Erythroblast (primary cell): ENCODE measurements around the gene GPC3.
"Not testable (repeated sequence)": the region's sequence is repeated elsewhere in the genome, so short reads cannot be mapped to it uniquely, and the experiment has no call there.

Experiments
- DNase-seq, 2 experiments: peaks; one replicate each; lab custom pipeline; 2025; lab: John Stamatoyannopoulos, UW
- GATA1 ChIP-seq: IDR thresholded peaks from 2 replicates; pipeline ENCODE4 v1.6.1; 2011; ENCODE audit warnings: low read depth, mild to moderate bottlenecking, control low read depth, low read length, moderate library complexity
- POLR2A ChIP-seq: IDR thresholded peaks from 2 replicates; pipeline ENCODE4 v1.6.1; 2011; ENCODE audit warnings: mild to moderate bottlenecking, low read length

The GPC3 gene

DNA sequence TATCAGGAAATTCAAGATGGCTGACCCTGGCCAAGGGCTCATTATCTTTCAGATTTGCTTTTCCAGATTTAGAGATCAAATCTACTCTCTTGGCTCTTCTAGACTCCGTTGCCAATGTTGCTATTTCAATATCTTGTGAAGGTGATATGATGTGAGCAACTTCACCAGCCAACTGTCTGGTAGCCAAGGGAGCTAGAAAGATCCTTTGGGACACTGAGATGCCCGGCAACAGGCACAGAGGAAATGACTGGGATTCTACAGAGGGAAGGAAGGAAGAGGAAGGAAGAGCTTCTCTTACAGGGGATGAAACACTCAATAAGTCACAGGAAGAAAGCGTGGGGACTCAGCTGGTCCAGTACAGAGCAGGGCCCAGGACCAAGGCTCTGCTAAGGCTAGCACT lies 448.3 kb downstream of the GPC3 start:
- no peak for TF ChIP-seq GATA1
- TF ChIP-seq POLR2A: no peak
- no peak for DNase-seq

DNA sequence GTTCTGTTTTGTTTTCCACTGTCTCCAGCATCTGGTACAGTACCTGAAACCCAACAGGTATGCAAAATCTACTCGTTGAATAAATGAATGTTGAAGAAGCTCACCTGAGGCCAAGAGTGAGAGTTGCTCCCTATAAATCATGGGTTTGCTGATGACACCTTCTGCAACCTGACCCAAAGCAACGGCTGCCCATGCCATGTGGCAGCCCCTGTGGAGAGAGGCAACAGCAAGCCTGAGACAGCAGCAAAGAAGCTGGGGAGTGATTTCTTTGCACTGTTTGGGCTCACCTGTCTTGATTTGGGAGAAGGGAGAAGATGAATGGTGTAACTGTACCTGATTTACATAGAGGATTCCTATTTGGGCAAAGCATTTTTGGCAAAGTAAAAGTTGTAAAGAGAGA lies 450.3 kb downstream of the GPC3 start:
- no peak for TF ChIP-seq POLR2A
- no peak for TF ChIP-seq GATA1
- no peak for DNase-seq

DNA sequence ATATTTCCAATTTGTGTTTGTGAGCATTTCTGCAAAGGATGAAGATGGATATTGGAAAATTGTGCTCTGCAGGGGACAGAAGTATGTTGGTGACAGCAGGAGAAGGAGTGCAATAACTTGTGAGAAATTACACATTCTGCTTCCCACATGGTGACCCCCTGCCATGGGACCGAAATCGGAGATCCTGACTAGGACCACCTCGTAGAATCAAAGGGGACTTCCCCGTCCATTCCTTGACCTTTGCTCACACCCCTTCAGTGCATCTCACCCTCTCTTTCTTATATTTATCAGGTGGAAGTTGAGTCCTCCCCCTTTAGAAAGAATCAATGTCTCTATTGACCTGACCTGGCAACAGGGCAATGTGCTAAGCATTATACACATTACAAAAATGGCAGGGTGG lies 451.2 kb downstream of the GPC3 start:
- TF ChIP-seq POLR2A: no peak
- no peak for DNase-seq

DNA sequence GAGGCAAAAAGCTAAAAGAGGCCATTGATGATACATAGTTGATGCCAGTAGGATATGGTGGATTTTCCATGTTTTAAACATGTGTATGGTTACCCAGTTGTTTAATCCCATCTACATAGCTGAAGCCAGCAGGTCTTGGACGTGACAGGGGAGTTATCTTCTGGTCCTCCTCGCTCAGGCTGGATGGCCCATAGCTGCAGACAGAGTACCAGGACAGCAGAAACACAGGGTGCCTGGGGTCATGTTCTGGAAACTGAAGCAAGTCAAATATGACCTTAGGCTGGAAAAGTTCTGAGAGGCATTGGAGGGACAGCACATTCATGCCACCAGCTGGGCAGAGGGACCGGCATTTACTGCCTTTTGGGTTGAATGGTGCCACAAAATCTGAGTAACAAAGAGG lies 452.1 kb downstream of the GPC3 start:
- DNase-seq: no peak
- no peak for TF ChIP-seq POLR2A
- TF ChIP-seq GATA1: no peak

DNA sequence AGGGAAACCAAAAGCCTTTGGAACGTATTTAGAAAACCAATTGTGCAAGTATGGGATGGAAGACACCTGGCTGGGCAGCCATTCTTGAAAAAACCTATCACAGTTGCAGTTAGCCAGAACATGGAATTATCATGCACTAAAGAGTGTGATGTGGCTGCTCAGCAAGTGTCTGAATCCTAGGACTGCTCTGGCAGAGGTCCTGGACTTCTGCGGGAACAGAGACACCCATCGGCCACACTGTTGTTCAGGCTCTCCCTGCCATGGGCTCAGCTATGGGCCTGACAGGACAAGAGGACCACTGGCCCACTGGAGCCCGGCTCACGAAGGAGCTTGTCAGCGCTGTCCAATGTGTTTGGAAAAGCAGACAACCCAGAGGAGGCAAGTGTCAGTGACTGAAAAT lies 454.4 kb downstream of the GPC3 start:
- no peak for DNase-seq
- TF ChIP-seq POLR2A: no peak
- no peak for TF ChIP-seq GATA1

DNA sequence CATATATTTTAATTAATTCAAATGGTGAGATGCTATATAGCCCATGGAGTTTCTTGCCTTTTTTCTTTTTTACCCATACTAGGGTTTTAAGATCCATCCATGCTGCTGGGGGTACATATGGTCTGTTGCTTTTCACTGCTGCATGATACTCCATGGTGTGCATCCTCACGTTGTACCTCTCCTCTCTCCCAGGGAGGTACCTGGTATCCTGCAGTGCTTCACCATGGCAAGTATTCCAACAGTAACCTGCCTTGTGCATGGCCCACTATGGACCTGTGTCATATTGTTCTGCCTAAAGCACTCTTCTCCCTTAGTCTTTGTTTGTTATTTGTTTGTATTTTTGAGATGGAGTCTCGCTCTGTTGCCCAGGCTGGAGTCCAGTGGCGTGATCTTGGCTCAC lies 455.8 kb downstream of the GPC3 start:
- DNase-seq: no peak
- TF ChIP-seq GATA1: no peak
- no peak for TF ChIP-seq POLR2A

DNA sequence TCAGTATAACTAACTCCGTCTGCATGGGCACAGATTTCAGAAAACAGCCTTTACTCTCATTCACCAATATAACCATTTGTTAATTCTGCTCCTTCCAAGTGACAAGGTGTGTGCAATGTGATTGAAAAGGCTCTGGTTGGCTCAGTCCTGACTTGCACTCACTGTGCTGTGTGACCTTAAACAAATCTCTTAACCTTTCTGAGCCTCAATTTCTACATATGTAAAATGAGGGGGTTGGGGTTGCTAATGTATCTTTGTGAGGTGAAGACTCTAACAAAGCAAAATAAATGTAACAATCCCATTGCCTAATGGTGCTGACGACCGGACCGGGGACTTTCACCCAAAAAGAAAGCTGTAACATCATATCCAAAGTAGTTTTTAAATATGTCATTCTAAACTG lies 457.6 kb downstream of the GPC3 start:
- TF ChIP-seq GATA1 (no peak), POLR2A (no peak)
- no peak for DNase-seq

DNA sequence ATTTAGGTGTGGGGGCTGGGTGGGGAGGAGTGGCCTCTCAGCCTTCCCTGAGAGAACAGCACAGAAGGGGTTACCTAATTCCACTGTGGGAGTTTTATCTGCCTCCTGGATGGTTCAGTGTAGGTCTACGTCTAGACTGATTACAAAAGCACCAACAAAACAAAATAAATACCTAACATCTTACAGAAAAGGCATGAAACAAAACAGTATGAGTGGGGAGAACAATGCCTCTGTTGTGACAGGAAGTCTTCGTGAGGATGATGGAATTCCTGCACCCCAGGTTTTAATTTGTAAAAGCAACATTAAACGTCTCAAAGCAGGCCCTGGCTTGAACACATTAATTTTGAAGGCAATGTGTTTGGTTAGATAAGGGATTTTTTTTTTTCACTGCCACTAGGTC lies 458.0 kb downstream of the GPC3 start:
- TF ChIP-seq GATA1 (no peak), POLR2A (no peak)
- no peak for DNase-seq

DNA sequence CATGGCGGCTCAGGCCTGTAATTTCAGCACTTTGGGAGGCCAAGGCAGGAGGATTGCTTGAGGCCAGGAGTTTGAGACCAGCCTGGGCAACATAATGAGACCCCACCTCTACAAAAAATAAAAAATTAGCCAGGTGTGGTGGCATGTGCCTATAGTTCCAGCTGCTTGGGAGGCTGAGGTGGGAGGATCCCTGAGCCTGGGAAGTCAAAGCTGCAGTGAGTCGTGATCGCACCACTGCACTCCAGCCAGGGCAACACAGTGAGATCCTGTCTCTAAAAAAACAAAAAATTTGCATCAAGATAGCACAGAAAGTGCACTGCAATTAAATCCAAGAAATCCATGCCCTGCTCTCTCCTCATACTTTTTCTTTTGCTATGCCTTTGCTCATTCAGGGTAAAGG lies 458.6 kb downstream of the GPC3 start:
- not testable (repeated sequence) for DNase-seq

DNA sequence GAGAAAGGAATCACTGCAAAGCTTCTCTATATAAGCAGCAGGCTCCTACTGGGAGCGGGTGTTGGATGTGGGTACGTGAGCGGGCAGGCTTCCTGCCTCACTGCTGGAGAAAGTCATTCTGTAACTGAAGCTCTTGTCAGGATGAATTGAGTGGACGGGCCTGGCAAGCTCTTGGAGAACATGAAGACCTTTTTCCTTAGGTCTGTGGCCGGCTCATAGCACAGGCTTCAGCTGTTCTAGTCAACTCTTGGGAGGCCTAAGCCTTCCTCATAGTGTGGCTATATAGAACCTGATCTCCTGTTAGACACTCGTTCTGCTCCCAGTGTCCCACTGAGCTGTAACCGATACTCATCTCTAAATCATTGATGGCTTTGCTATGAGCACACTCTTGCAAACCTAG lies 461.9 kb downstream of the GPC3 start:
- TF ChIP-seq GATA1 (no peak), POLR2A (no peak)
- DNase-seq: no peak

DNA sequence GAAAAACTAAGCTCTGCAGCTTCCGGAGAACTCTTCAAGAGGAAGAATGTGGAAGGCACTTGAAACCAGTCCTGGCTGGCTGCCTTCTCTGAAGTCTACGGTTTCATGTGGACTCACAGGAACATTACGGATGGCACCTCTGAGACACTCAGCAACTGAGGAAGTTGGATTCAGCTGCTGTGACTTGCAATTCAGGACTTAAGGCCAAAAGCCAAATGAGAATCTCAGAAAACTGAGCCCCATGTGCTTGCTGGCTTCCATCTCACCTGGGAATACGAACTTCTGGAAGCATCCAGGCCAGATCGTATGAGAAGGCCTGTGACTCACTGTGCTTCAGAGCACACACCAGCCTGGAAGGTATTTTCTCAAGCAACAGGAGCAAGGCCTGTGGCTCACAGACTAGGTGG lies 462.3 kb downstream of the GPC3 start:
- TF ChIP-seq POLR2A (no peak), GATA1 (no peak)
- no peak for DNase-seq

DNA sequence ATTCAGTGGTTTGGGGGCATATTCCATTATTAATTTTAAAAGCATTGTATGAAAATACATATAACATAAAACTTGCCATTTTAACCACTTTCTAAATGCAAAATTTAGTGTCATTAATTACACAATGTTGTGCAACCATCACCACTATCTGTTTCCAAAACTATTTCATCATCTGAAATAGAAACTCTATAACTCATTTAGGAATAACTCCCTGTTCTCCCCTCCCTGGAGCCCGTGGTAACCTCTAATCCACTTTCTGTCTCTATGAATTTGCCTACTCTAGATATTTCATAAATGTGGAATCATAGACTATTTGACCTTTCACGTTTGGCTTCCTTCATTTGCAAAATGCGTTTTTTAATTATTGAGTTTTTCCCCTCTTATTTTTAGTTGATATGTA lies 468.7 kb downstream of the GPC3 start:
- no peak for TF ChIP-seq GATA1
- no peak for TF ChIP-seq POLR2A
- DNase-seq: no peak

DNA sequence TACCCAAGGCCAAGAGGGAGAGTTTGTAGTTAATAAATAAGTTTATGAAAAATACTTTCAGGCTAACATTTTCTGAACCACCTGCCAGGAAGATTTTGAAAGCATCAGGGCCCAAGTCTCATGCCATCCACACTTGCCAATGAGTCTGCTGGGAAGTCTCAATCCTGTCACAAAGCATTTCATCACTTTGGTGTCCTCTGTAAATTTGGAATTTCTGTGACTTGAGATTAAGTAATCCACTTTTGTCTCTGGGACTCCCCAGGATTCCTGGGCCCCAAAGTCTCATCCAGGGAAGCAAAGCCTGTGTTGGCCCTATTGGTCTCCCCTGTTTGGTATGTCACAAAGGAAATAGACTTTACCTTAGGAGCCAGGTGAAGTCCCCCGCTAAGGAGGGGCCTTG lies 470.9 kb downstream of the GPC3 start:
- DNase-seq: no peak
- TF ChIP-seq GATA1 (no peak), POLR2A (no peak)

DNA sequence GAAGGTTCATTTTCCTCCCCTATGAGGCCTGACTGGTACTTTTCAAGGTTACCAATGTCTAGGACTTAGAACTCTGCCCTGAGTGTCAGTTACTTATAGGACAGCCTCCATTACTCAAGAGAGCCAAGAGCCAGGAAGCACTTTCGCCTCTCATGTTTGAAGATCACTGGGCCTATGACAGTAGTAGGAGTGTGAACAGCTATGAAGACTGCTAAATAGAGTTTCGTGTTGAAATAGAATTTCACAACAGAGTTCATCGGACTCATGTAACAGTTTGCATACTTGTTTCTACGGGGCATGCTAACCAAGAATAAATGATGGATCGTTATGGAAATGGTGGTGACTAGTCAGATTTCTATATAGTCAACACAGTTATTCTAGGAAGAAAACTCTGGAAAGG lies 472.3 kb downstream of the GPC3 start:
- no peak for DNase-seq

DNA sequence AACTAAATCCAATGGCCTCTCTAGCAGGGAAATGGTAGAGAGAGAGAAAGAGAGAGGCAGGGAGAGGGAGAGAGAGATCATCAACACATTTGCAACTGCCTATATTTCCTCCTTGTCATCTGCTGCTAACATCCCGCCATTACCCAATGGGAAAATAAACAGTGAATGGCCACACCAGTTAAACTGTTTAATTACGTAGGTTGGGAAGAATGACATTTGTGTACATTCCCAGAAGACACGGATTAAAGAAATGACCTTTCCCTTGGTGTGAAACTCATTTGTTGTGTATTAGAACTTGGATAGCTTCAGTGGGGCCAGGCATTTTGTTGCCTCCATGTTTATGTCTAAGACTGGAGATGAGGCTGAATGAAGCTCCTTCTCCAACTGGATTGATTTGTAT lies 474.4 kb downstream of the GPC3 start:
- DNase-seq: no peak

More for the DNA sequence above, 472.3 kb downstream of the GPC3 start:
- TF ChIP-seq POLR2A: no peak
- TF ChIP-seq GATA1: no peak

DNA sequence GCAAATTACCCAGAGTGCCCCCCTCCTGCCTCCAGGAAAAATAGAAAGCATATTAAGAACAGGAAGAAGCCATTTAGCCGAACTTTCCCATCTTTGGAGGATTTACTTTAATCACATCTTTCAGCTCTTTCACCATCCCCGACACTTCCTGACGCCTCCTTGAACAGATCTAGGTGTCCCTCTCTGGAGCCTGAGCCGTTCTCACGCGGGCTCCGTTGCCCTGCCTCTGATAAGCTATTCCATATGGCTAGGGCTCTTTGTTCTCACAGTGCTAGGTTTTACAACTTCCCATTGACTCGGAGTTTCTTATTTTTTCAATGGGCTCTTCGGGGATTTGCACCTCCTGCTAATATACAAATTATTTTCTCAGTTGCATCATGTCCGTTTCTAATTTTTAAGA lies 488.0 kb downstream of the GPC3 start:
- DNase-seq: no peak
- TF ChIP-seq POLR2A (no peak), GATA1 (no peak)

More for the DNA sequence above, 474.4 kb downstream of the GPC3 start:
- no peak for TF ChIP-seq POLR2A
- no peak for TF ChIP-seq GATA1
